ENCODE results near the gene SHQ1.

Gene SHQ1

DNA sequence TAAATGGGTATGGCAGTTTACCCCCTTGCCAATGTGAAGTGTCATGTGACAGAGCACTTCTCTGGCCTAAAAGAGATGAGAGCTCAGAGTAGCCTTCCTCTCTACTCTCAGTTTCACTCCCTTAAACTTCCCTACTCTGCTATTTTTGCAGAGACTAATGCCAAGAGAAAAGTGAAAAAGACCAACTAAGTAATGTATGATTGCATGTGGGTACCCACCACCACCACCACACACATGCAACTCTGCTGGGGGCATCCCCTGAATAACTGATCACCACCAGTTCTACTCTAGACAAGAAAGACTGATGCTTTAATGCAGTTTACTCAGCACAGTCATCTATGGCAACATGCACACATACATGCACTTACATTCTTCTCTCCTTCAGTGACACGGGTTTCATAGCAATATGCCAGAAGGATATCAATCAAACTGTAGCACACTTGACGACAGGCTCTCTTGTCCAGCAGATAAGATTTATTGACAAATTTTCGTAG lies 31.3 kb downstream of the SHQ1 start:
- no peak for ATAC-seq
- TF ChIP-seq SNAI2 (CRISPR knock-in tag; IDR thresholded peaks at IDR 0.05) (no peak), ARNTL (CRISPR knock-in tag; IDR thresholded peaks at IDR 0.05; ENCODE audit: borderline replicate concordance, low read depth) (no peak), ZFP30 (CRISPR knock-in tag; IDR thresholded peaks at IDR 0.05) (no peak), ZNF70 (CRISPR knock-in tag; IDR thresholded peaks at IDR 0.05) (no peak), ZC3H10 (CRISPR knock-in tag; IDR thresholded peaks at IDR 0.05) (no peak), ISL1 (CRISPR knock-in tag; IDR thresholded peaks at IDR 0.05) (no peak), TCF4 (CRISPR knock-in tag; IDR thresholded peaks at IDR 0.05; ENCODE audit: borderline replicate concordance) (no peak), ZNF565 (CRISPR knock-in tag; conservative IDR thresholded peaks at IDR 0.05; ENCODE audit: low read depth) (no peak), ZNF8 (CRISPR knock-in tag; IDR thresholded peaks at IDR 0.05) (no peak)
- TF ChIP-seq, protein P1, sequence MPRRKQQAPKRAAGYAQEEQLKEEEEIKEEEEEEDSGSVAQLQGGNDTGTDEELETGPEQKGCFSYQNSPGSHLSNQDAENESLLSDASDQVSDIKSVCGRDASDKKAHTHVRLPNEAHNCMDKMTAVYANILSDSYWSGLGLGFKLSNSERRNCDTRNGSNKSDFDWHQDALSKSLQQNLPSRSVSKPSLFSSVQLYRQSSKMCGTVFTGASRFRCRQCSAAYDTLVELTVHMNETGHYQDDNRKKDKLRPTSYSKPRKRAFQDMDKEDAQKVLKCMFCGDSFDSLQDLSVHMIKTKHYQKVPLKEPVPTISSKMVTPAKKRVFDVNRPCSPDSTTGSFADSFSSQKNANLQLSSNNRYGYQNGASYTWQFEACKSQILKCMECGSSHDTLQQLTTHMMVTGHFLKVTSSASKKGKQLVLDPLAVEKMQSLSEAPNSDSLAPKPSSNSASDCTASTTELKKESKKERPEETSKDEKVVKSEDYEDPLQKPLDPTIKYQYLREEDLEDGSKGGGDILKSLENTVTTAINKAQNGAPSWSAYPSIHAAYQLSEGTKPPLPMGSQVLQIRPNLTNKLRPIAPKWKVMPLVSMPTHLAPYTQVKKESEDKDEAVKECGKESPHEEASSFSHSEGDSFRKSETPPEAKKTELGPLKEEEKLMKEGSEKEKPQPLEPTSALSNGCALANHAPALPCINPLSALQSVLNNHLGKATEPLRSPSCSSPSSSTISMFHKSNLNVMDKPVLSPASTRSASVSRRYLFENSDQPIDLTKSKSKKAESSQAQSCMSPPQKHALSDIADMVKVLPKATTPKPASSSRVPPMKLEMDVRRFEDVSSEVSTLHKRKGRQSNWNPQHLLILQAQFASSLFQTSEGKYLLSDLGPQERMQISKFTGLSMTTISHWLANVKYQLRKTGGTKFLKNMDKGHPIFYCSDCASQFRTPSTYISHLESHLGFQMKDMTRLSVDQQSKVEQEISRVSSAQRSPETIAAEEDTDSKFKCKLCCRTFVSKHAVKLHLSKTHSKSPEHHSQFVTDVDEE (CRISPR knock-in tag; IDR thresholded peaks at IDR 0.05), result no peak
- TF ChIP-seq, protein P2, sequence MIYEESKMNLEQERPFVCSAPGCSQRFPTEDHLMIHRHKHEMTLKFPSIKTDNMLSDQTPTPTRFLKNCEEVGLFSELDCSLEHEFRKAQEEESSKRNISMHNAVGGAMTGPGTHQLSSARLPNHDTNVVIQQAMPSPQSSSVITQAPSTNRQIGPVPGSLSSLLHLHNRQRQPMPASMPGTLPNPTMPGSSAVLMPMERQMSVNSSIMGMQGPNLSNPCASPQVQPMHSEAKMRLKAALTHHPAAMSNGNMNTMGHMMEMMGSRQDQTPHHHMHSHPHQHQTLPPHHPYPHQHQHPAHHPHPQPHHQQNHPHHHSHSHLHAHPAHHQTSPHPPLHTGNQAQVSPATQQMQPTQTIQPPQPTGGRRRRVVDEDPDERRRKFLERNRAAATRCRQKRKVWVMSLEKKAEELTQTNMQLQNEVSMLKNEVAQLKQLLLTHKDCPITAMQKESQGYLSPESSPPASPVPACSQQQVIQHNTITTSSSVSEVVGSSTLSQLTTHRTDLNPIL (CRISPR knock-in tag; IDR thresholded peaks at IDR 0.05; ENCODE audit: low read depth), result no peak
- TF ChIP-seq, protein P3, sequence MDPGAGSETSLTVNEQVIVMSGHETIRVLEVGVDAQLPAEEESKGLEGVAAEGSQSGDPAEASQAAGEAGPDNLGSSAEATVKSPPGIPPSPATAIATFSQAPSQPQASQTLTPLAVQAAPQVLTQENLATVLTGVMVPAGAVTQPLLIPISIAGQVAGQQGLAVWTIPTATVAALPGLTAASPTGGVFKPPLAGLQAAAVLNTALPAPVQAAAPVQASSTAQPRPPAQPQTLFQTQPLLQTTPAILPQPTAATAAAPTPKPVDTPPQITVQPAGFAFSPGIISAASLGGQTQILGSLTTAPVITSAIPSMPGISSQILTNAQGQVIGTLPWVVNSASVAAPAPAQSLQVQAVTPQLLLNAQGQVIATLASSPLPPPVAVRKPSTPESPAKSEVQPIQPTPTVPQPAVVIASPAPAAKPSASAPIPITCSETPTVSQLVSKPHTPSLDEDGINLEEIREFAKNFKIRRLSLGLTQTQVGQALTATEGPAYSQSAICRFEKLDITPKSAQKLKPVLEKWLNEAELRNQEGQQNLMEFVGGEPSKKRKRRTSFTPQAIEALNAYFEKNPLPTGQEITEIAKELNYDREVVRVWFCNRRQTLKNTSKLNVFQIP (CRISPR knock-in tag; IDR thresholded peaks at IDR 0.05; ENCODE audit: borderline replicate concordance, low read depth), result no peak
- TF ChIP-seq, protein P4, sequence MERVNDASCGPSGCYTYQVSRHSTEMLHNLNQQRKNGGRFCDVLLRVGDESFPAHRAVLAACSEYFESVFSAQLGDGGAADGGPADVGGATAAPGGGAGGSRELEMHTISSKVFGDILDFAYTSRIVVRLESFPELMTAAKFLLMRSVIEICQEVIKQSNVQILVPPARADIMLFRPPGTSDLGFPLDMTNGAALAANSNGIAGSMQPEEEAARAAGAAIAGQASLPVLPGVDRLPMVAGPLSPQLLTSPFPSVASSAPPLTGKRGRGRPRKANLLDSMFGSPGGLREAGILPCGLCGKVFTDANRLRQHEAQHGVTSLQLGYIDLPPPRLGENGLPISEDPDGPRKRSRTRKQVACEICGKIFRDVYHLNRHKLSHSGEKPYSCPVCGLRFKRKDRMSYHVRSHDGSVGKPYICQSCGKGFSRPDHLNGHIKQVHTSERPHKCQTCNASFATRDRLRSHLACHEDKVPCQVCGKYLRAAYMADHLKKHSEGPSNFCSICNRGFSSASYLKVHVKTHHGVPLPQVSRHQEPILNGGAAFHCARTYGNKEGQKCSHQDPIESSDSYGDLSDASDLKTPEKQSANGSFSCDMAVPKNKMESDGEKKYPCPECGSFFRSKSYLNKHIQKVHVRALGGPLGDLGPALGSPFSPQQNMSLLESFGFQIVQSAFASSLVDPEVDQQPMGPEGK (CRISPR knock-in tag; IDR thresholded peaks at IDR 0.05; ENCODE audit: borderline replicate concordance), result no peak

DNA sequence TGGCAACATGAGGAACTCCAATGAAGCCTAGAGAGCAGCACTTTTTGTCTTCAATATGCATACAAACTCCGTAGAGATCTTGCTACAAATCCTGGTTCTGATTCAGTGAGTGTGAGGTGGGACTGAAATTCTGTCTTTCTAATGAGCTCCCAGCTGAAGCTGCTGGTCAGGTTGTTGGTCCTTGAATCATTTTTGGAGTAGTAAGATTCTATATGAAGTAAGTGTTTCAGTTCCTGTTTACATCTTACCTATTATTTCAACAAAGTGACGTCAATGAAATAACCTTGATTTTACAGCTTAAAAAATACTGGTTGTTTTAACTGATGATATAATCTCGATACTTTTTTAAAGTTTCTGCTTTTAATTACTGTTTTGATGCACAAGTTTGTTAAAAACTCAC lies 33.9 kb downstream of the SHQ1 start:
- TF ChIP-seq ESRRG (CRISPR knock-in tag; IDR thresholded peaks at IDR 0.05), result no peak
- no peak for TF ChIP-seq ZFP30 (CRISPR knock-in tag; IDR thresholded peaks at IDR 0.05)
- TF ChIP-seq ZNF8 (CRISPR knock-in tag; IDR thresholded peaks at IDR 0.05), result no peak
- TF ChIP-seq ZC3H10 (CRISPR knock-in tag; IDR thresholded peaks at IDR 0.05), result no peak
- TF ChIP-seq, protein P5, sequence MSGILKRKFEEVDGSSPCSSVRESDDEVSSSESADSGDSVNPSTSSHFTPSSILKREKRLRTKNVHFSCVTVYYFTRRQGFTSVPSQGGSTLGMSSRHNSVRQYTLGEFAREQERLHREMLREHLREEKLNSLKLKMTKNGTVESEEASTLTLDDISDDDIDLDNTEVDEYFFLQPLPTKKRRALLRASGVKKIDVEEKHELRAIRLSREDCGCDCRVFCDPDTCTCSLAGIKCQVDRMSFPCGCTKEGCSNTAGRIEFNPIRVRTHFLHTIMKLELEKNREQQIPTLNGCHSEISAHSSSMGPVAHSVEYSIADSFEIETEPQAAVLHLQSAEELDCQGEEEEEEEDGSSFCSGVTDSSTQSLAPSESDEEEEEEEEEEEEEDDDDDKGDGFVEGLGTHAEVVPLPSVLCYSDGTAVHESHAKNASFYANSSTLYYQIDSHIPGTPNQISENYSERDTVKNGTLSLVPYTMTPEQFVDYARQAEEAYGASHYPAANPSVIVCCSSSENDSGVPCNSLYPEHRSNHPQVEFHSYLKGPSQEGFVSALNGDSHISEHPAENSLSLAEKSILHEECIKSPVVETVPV (CRISPR knock-in tag; IDR thresholded peaks at IDR 0.05), result no peak
- TF ChIP-seq TOX (CRISPR knock-in tag; IDR thresholded peaks at IDR 0.05; ENCODE audit: borderline replicate concordance), result no peak
- no peak for TF ChIP-seq ISL1 (CRISPR knock-in tag; IDR thresholded peaks at IDR 0.05)
- no peak for TF ChIP-seq PPARA (CRISPR knock-in tag; IDR thresholded peaks at IDR 0.05; ENCODE audit: borderline replicate concordance)
- TF ChIP-seq ARNTL (CRISPR knock-in tag; IDR thresholded peaks at IDR 0.05; ENCODE audit: borderline replicate concordance, low read depth), result no peak
- TF ChIP-seq, protein P3 (CRISPR knock-in tag; IDR thresholded peaks at IDR 0.05; ENCODE audit: borderline replicate concordance, low read depth), result no peak
- no peak for TF ChIP-seq OSR1 (CRISPR knock-in tag; IDR thresholded peaks at IDR 0.05)
- TF ChIP-seq ZNF565 (CRISPR knock-in tag; conservative IDR thresholded peaks at IDR 0.05; ENCODE audit: low read depth), result no peak
- TF ChIP-seq BACH2 (CRISPR knock-in tag; IDR thresholded peaks at IDR 0.05; ENCODE audit: borderline replicate concordance), result no peak
- no peak for TF ChIP-seq RARB (CRISPR knock-in tag; IDR thresholded peaks at IDR 0.05)
- no peak for TF ChIP-seq ZFP3 (CRISPR knock-in tag; IDR thresholded peaks at IDR 0.05)
- no peak for ATAC-seq

All from SK-N-SH treated with all-trans-retinoic acid at 6 μM for 48 hours (cell line).